GM06990 (cell line): Measurements from ENCODE around the gene MYOG.

ENCODE experiments used
- DNase-seq: peaks from one replicate; pipeline ENCODE4 v3.0.0-alpha.2; 2011; ENCODE audit not compliant: insufficient read length; ENCODE audit errors: extremely low read depth
- H3K27me3 ChIP-seq: replicated peaks from 2 replicates; pipeline ENCODE4 v1.6.0; 2011; ENCODE audit warnings: low read length; ENCODE audit not compliant: control insufficient read depth, insufficient read depth
- H3K36me3 ChIP-seq: 2 replicates; pipeline ENCODE4 v1.5.1; 2011; ENCODE audit warnings: low read length; ENCODE audit not compliant: control insufficient read depth, insufficient read depth
- H3K4me3 ChIP-seq: replicated peaks from 2 replicates; pipeline ENCODE4 v1.5.1; 2011; ENCODE audit warnings: low read depth, mild to moderate bottlenecking, control low read depth, low read length
- TF ChIP-seq, protein P1 (sequence below): IDR thresholded peaks from 2 replicates; pipeline ENCODE4 v1.5.1; 2011; ENCODE audit warnings: low read length, control low read depth, mild to moderate bottlenecking, inconsistent platforms; ENCODE audit not compliant: insufficient read depth, poor library complexity, severe bottlenecking

Gene MYOG

DNA sequence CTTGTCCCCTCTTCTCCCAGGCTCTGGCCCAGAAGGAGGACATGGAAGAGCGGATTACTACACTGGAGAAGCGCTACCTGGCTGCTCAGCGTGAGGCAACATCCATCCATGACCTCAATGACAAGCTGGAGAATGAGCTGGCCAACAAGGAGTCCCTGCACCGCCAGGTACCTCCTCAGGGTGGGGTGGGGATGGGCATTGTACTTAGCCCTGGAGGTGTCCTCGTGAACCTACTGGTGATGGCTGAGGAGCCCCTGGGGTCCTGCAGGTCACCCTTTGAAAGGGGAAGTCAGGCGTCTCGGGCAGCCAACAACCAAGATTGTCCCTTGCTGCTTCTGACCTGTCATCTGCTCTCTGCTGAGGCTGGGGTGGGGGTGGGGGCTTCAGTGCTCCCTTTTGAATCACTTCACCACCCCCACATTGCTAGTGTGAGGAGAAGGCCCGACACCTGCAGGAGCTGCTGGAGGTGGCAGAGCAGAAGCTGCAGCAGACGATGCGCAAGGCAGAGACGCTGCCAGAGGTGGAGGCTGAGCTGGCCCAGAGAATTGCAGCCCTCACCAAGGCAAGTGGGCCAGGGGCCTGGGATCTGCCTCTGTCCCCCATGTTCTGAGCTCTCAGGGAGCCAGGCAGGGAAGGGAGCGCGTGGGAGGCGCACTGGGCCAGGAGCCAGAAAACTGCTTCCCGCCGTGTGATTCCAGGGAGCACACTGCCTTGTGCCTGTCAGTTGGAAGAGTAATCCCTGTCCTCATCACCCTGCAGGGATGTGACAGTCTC is 39.8 kb downstream of the MYOG start:
- TF ChIP-seq, protein P1, sequence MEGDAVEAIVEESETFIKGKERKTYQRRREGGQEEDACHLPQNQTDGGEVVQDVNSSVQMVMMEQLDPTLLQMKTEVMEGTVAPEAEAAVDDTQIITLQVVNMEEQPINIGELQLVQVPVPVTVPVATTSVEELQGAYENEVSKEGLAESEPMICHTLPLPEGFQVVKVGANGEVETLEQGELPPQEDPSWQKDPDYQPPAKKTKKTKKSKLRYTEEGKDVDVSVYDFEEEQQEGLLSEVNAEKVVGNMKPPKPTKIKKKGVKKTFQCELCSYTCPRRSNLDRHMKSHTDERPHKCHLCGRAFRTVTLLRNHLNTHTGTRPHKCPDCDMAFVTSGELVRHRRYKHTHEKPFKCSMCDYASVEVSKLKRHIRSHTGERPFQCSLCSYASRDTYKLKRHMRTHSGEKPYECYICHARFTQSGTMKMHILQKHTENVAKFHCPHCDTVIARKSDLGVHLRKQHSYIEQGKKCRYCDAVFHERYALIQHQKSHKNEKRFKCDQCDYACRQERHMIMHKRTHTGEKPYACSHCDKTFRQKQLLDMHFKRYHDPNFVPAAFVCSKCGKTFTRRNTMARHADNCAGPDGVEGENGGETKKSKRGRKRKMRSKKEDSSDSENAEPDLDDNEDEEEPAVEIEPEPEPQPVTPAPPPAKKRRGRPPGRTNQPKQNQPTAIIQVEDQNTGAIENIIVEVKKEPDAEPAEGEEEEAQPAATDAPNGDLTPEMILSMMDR, result no peak

DNA sequence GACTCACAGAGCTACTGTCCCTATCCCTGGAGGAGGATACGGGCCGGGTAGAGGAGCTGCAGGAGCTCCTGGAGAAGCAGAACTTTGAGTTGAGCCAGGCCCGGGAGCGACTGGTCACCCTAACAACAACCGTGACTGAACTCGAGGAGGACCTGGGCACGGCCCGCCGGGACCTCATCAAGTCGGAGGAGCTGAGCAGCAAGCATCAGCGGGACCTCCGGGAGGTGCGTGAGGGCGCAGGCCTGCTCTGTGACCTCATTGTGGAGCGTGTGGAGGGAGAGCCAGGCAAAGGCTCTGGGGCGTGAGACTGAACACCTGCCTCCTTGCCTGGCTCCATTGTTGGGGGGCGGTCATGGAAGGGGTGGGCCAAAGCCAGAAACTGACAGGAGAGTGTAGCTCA is 40.5 kb downstream of the MYOG start:
- DNase-seq, result no peak
- no peak overlapping the region for H3K4me3 ChIP-seq
- TF ChIP-seq, protein P1, result no peak
- H3K27me3 ChIP-seq, result no peaks in the 10 kb centered on the region; the same call in 1 of the 2 replicates
- H3K36me3 ChIP-seq, result no peaks in the 10 kb centered on the region

More for the DNA sequence above, 39.8 kb downstream of the MYOG start:
- no peak overlapping the region for H3K4me3 ChIP-seq
- H3K36me3 ChIP-seq, result no peaks in the 10 kb centered on the region
- DNase-seq, result no peak
- H3K27me3 ChIP-seq, result no peaks in the 10 kb centered on the region; the same call in 1 of the 2 replicates

DNA sequence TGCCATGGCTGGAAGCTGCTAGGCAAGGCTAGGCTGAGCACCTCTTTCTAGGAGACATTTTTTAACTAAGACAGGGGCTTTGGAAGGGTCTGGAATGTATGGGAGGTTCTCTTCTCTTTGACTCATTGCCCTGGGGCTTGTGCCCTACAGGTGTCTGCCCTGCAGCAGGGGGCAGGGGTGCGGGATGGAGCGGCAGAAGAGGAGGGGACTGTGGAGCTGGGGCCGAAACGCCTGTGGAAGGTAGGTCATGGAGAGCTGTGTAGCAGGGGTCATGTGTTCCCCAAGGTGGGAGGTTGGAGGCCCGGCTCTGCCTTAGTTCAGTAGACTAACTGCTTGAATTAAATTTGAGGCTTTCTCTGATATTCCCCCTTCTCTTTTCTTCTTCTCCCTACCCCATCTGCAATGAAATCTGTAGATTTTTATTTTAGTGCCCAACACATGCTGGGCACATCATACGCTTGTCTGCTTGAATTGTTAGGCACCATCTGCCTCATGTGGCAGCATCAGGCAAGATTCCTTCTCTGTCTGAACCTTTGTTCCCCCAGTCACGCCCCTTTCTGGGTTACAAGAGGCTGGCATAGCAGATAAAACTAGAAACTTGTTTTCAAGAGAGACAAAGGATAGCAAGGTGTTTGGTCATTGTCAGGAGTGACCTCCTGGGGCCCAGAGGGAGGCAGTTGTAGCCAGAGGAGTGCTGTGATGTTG is 41.1 kb downstream of the MYOG start:
- TF ChIP-seq, protein P1, result no peak

DNA sequence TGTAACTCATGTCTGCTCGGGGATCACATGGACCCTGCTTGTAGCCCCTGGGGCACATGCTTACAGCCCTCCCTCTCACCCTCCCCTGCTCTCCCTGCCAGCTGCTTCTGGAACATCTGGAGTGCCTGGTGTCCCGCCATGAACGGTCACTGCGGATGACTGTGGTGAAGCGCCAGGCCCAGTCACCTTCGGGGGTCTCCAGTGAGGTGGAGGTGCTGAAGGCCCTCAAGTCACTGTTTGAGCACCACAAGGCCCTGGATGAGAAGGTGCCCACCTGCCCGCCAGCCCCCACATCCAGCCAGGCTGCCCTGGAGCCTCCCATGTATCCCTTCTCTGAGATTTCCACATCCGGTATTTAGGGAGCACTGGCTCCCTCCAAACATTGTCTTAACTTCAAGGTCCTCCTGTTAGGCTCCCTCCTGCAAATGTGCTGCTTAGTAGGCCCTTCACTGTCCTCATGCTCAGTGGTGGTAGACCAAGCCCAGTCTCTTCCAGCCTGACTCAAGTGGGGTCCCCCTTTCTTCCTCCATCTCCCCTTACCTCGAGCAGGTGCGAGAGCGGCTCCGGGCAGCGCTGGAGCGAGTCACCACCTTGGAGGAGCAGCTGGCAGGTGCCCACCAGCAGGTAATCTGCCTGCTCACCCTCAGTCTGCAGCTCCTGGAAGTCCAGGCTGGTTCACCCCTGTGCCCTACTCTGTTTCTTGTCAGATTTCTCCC is 41.8 kb downstream of the MYOG start:
- H3K27me3 ChIP-seq, result no peaks in the 10 kb centered on the region; the same call in 1 of the 2 replicates
- H3K36me3 ChIP-seq, result no peaks in the 10 kb centered on the region
- TF ChIP-seq, protein P1, result no peak
- DNase-seq, result no peak
- no peak overlapping the region for H3K4me3 ChIP-seq

More for the DNA sequence above, 41.1 kb downstream of the MYOG start:
- no peak overlapping the region for H3K4me3 ChIP-seq
- no peaks in the 10 kb centered on the region for H3K36me3 ChIP-seq
- no peak for DNase-seq
- H3K27me3 ChIP-seq, result no peaks in the 10 kb centered on the region; the same call in 1 of the 2 replicates

DNA sequence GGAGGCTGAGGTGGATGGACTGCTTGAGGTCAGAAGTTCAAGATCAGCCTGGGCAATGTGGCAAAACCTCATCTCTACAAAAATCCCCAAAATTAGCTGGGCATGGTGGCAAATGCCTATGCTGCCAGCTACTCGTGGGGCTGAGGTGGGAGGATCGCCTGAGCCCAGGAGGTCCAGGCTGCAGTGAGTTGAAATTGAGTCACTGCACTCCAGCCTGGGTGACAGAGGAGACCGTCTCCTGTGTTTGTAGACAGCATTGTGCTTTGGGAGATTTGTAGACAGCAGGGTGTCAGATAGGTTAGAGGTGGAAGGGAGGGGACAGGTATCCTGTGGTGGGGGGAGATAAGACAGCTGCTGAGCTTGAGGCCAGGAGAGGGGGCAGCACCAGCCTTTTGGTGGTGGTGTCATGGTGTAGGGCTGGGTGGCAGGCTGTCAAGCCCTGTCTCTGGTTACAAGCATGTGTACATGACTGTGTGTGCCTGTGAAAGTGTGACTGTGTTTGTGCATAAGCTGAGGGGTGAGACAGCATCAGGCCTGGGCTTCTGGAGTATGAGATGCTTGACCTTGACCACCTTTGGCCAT is 44.4 kb downstream of the MYOG start:
- TF ChIP-seq, protein P1, result no peak
- DNase-seq, result no peak
- H3K36me3 ChIP-seq, result no peaks in the 10 kb centered on the region; the same call in 1 of the 2 replicates
- no peaks in the 10 kb centered on the region for H3K27me3 ChIP-seq
- no peak overlapping the region for H3K4me3 ChIP-seq
